HepG2 (cell line): Measurements from ENCODE around the gene CEP170. TPM values are rescaled to one million over a fixed set of nuclear protein-coding genes. Genes with fewer than 3 reads are reported as not detected.

Experiments used
- ARID4A ChIP-seq: sonication (generic); formaldehyde crosslinking; IDR thresholded peaks from 2 replicates; pipeline ENCODE4 v1.5.0; 2020; ENCODE audit warnings: mild to moderate bottlenecking, missing genetic modification reagents, borderline replicate concordance
- CHD4 ChIP-seq: fragments of 200-600 bp; sonication (generic); IDR thresholded peaks from 2 replicates; pipeline ENCODE4 v1.7.0; 2017; ENCODE audit warnings: mild to moderate bottlenecking, low read length, borderline replicate concordance
- GLMP ChIP-seq: sonication (generic); formaldehyde crosslinking; IDR thresholded peaks from 2 replicates; pipeline ENCODE4 v1.9.0; 2021; ENCODE audit warnings: missing genetic modification reagents, mild to moderate bottlenecking, borderline replicate concordance
- LBX2 ChIP-seq: sonication (generic); formaldehyde crosslinking; IDR thresholded peaks from 2 replicates; pipeline ENCODE4 v1.5.0; 2020; ENCODE audit warnings: missing genetic modification reagents, mild to moderate bottlenecking, borderline replicate concordance
- NR2F1 ChIP-seq, 2 experiments: fragments of 450-650 bp in 1 of 2; formaldehyde crosslinking in 1 of 2; IDR thresholded peaks; 2 replicates each; pipeline versions ENCODE4 v1.5.0 to v1.6.1; 2016 to 2020; ENCODE audit warnings: mild to moderate bottlenecking in 1 of 2, missing compliant biosample characterization in 1 of 2, missing genetic modification reagents in 1 of 2, moderate library complexity in 1 of 2
- NR2F2 ChIP-seq: IDR thresholded peaks from 2 replicates; pipeline ENCODE4 v1.6.1; 2012; ENCODE audit warnings: low read depth, inconsistent platforms, borderline replicate concordance
- PLSCR1 ChIP-seq: sonication (generic); formaldehyde crosslinking; IDR thresholded peaks from 2 replicates; pipeline ENCODE4 v1.5.0; 2020; ENCODE audit warnings: missing genetic modification reagents, mild to moderate bottlenecking, borderline replicate concordance
- PTBP1 ChIP-seq: fragments of 200-400 bp; formaldehyde crosslinking; IDR thresholded peaks from 2 replicates; pipeline ENCODE4 v1.6.1; 2018; ENCODE audit warnings: low read length, low read depth; ENCODE audit not compliant: poor library complexity, severe bottlenecking
- RXRA ChIP-seq: sonication (generic); formaldehyde crosslinking; IDR thresholded peaks from 2 replicates; pipeline ENCODE4 v1.5.1; 2020; ENCODE audit warnings: missing genetic modification reagents
- TEAD2 ChIP-seq: sonication (generic); formaldehyde crosslinking; IDR thresholded peaks from 2 replicates; pipeline ENCODE4 v1.9.0; 2021; ENCODE audit warnings: missing genetic modification reagents
- U2AF1 ChIP-seq: fragments of 200-400 bp; formaldehyde crosslinking; optimal IDR thresholded peaks from 2 replicates; pipeline ENCODE3; 2017; ENCODE audit warnings: mild to moderate bottlenecking, low read depth, low read length
- ZNF441 ChIP-seq: sonication (generic); formaldehyde crosslinking; IDR thresholded peaks from 2 replicates; pipeline ENCODE4 v1.7.0; 2021; ENCODE audit warnings: missing genetic modification reagents, borderline replicate concordance
- ZNF451 ChIP-seq: sonication (generic); formaldehyde crosslinking; IDR thresholded peaks from 2 replicates; pipeline ENCODE4 v1.5.0; 2020; ENCODE audit warnings: mild to moderate bottlenecking, missing genetic modification reagents
- ZNF639 ChIP-seq: conservative IDR thresholded peaks from 2 replicates; pipeline ENCODE4 v1.6.1; 2018; ENCODE audit warnings: missing genetic modification reagents
- ZNF777 ChIP-seq: sonication (generic); formaldehyde crosslinking; IDR thresholded peaks from 2 replicates; pipeline ENCODE4 v1.4.0; 2020; ENCODE audit warnings: missing genetic modification reagents
- ZNF83 ChIP-seq: sonication (generic); formaldehyde crosslinking; IDR thresholded peaks from 2 replicates; pipeline ENCODE4 v1.4.0; 2020; ENCODE audit warnings: missing genetic modification reagents, mild to moderate bottlenecking, borderline replicate concordance
- ZNF850 ChIP-seq: sonication (generic); formaldehyde crosslinking; conservative IDR thresholded peaks from 2 replicates; pipeline ENCODE4 v1.9.0; 2021; ENCODE audit warnings: mild to moderate bottlenecking, missing genetic modification reagents
- polyA plus RNA-seq, 8 experiments: library from polyadenylated mRNA; depleted of rRNA in 3 of 8; stranded (reverse) in 7 of 8; unstranded in 1 of 8; fragments of >200 nt; fragmentation: Illumina TruSeq in 4 of 8; extraction: Trizol in 4 of 8; gene quantifications; 2 replicates each; pipeline versions ENCODE4 v1.2.1 to v1.2.3, GENCODE V29; 2011 to 2016; ENCODE audit warnings: low read depth in 4 of 8, missing spikeins in 1 of 8, mixed read lengths in 1 of 8; ENCODE audit not compliant: insufficient read depth in 1 of 8
- total RNA-seq, 5 experiments: library from RNA; depleted of rRNA; stranded (reverse); fragments of >200 nt; fragmentation: Illumina TruSeq; extraction: Trizol; gene quantifications; 2 replicates each; pipeline ENCODE4 v1.2.3, GENCODE V29; 2016; ENCODE audit warnings: low read depth in 1 of 5
- TF ChIP-seq, protein P1 (sequence below): sonication (generic); formaldehyde crosslinking; IDR thresholded peaks from 2 replicates; pipeline ENCODE4 v1.4.0; 2020; ENCODE audit warnings: missing genetic modification reagents, borderline replicate concordance

CEP170 gene
- total and polyA plus RNA-seq, 2 of the 13 experiments (the other 11 are each of a cell fraction or from before 2014, with no cell fraction given) = 23.0 to 28.6 TPM

DNA sequence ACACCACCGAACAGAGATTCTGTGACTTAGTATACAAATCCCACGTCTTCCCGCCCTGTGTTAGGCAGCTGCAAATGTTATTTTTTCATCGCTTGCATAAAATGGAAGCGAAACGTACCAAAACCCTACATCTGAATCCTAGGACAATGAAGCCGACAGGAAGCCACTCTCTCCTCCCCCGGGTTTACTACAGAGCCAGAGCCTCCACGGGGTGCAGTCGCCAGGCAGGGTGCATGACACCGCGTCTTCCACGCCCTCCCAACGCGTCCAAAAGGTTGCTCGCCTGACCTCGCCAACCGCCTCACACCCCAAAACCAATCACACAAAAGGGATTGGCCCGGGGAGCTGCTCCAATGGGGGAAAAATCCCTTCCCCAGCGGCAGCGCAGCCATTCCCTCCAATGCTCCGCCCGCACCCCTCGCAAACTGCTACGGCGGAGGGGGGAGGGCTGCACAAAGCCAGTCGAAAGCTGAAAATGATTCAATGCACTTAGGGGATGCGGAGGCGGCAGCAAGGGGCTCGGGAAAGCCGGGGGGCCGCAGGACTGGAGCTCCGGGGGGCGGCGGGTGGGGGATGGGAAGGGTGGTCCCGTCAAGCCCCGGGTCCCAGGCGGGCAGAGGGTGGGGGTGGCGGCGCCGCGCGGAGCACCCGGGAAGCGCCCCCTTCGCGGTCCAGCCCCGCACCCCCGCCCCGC lies 701 bp downstream of the CEP170 start (continued):
- TF ChIP-seq ARID4A = no peak
- TF ChIP-seq GLMP (CRISPR knock-in tag) = no peak
- no peak for TF ChIP-seq NR2F2
- 0 out of 4 replicates have a peak, but pooled peaks of 1 of the 2 experiments have one; percentile 6 for TF ChIP-seq NR2F1 (CRISPR knock-in tag; IDR thresholded peaks at IDR 0.05)
- TF ChIP-seq ZNF83 = no peak
- no peak for TF ChIP-seq ZNF639
- TF ChIP-seq CHD4 = 0 out of 2 replicates have a peak, but pooled peaks have one; percentile 9
- no peak for TF ChIP-seq PLSCR1
- TF ChIP-seq, protein P1, sequence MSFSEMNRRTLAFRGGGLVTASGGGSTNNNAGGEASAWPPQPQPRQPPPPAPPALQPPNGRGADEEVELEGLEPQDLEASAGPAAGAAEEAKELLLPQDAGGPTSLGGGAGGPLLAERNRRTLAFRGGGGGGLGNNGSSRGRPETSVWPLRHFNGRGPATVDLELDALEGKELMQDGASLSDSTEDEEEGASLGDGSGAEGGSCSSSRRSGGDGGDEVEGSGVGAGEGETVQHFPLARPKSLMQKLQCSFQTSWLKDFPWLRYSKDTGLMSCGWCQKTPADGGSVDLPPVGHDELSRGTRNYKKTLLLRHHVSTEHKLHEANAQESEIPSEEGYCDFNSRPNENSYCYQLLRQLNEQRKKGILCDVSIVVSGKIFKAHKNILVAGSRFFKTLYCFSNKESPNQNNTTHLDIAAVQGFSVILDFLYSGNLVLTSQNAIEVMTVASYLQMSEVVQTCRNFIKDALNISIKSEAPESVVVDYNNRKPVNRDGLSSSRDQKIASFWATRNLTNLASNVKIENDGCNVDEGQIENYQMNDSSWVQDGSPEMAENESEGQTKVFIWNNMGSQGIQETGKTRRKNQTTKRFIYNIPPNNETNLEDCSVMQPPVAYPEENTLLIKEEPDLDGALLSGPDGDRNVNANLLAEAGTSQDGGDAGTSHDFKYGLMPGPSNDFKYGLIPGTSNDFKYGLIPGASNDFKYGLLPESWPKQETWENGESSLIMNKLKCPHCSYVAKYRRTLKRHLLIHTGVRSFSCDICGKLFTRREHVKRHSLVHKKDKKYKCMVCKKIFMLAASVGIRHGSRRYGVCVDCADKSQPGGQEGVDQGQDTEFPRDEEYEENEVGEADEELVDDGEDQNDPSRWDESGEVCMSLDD (CRISPR knock-in tag) = no peak
- TF ChIP-seq PTBP1 = no peak
- TF ChIP-seq RXRA (CRISPR knock-in tag) = no peak
- no peak for TF ChIP-seq ZNF777 (CRISPR knock-in tag)
- no peak for TF ChIP-seq TEAD2 (CRISPR knock-in tag)
- TF ChIP-seq U2AF1 = no peak
- TF ChIP-seq ZNF451 = no peak
- TF ChIP-seq LBX2 (CRISPR knock-in tag) = no peak
- no peak for TF ChIP-seq ZNF850 (CRISPR knock-in tag)
- TF ChIP-seq ZNF441 (CRISPR knock-in tag) = no peak
